H1 (cell line): ENCODE results near the gene UCMA. TPM values are rescaled to one million over a fixed set of nuclear protein-coding genes. Genes with fewer than 3 reads are reported as not detected.

ENCODE experiments used
- polyA plus RNA-seq, 7 experiments: library from polyadenylated mRNA; depleted of rRNA in 3 of 7; stranded (reverse) in 5 of 7; unstranded in 2 of 7; fragments of >200 nt in 5 of 7; fragments of 200-250 nt in 2 of 7; gene quantifications; 1 replicate in 5 of 7; 2 replicates in 1 of 7; 4 replicates in 1 of 7; pipeline versions ENCODE4 v1.2.1 to v1.2.3, GENCODE V29; 2011 to 2013; ENCODE audit warnings: missing spikeins in 2 of 7, mixed read lengths in 2 of 7
- total RNA-seq: library from RNA; stranded (reverse); fragmentation: NEBNext Ultra II Directional; extraction: Animal tissue kit (Norgen Biotek cat#: 25700); gene quantifications from 2 replicates; pipeline ENCODE4 v1.2.1, GENCODE V29; 2021
- TF ChIP-seq, protein P1 (sequence below): IDR thresholded peaks from 2 replicates; pipeline ENCODE4 v1.6.1; 2012; ENCODE audit warnings: low read length, inconsistent platforms

UCMA gene
- total and polyA plus RNA-seq, 2 of the 8 experiments (the other 6 are each of a cell fraction or from before 2014, with no cell fraction given), result 1.2 to 4.6 TPM

DNA sequence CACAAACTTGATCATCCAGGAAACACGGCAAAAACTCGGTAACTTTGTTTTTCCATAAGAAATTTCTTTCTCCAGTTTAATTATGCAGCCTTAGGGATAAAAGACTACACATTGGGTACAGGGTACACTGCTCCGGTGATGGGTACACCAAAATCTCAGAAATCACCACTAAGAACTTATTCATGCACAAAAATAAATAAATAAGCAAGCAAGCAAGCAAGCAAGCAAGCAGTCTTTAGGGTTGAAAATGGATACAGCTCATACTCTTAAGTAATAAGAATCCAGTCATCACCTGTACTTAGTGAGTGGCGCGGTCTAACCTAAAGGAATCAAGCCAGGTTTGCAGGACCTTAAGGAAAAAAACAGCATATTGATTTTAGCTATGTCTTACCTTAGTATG is 42.8 kb downstream of the UCMA start (continued):
- TF ChIP-seq, protein P1, sequence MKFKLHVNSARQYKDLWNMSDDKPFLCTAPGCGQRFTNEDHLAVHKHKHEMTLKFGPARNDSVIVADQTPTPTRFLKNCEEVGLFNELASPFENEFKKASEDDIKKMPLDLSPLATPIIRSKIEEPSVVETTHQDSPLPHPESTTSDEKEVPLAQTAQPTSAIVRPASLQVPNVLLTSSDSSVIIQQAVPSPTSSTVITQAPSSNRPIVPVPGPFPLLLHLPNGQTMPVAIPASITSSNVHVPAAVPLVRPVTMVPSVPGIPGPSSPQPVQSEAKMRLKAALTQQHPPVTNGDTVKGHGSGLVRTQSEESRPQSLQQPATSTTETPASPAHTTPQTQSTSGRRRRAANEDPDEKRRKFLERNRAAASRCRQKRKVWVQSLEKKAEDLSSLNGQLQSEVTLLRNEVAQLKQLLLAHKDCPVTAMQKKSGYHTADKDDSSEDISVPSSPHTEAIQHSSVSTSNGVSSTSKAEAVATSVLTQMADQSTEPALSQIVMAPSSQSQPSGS, result no peak
